ENCODE results near the gene PRKAR1B. TPM values are rescaled to one million over a fixed set of nuclear protein-coding genes. Genes with fewer than 3 reads are reported as not detected.
"Not testable (repeated sequence)": the region's sequence is repeated elsewhere in the genome, so short reads cannot be mapped to it uniquely, and the experiment has no call there.

Gene PRKAR1B
- total and polyA plus RNA-seq, 2 donors (not counting 1 experiment from before 2014, with no cell fraction given), result 4.5 to 8.6 TPM

DNA sequence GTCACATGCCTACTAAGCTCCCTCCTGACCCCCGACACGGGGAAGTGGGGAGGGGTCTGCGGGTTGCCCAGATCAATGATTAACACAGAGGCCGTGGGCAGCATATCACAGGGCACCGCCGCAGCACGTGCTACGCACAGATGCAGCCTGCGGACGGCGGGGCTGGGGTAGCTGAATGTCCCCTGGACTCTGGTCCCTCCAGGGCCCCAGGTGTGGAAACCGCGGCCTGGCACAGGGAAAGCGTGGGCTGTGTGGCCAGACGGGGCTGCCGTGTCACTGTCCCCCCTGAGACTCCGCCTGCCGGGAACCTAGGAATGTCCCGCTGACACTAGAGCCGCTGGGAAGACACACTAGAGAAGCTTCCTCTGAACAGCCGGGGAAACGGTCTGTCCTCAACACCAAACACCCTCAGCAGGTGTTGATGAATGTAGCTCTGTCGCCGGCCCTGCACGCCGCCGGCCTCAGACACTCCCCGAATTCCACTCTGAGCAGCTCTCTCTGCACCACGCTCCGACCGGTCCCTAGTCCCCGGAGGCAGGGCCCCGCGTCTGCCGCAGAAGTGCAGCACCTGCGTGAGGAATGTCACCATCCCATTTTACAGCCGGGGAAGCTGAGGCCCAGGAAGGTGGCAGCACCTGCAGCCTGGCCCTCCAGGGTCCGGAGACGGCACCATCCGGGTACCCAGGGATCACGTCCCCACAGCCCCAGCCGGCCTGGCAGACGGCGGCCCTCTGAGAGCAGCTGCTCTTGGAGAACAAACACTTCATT, 174.0 kb downstream of the PRKAR1B start:
- intact Hi-C loops (cut with micrococcal nuclease), result no loop called here
- CTCF ChIA-PET, result no interaction called here
- Histone ChIP-seq H3K79me2 (ENCODE audit: control insufficient read depth, insufficient read depth, low read length) (no peaks in the 10 kb centered on the region), H3K27me3 (replicated peaks in 1 of 4; ENCODE audit: control extremely low read depth in 1 of 4, control insufficient read depth in 3 of 4, insufficient read depth in 4 of 4, low read length in 3 of 4) (no peaks in the 10 kb centered on the region), H3K9ac (ENCODE audit: low read length) (no peak overlapping the region), H3K4me1 (ENCODE audit: control insufficient read depth in 2 of 2, insufficient read depth in 2 of 2, low read length in 2 of 2) (no peaks in the 10 kb centered on the region), H3K9me3 (ENCODE audit: control extremely low read depth in 1 of 3, control insufficient read depth in 2 of 3, insufficient read depth in 1 of 3, low read length in 2 of 3) (peaks cover 0 to 25% (median 0%) of the 10 kb centered on the region in 3 donors), H3K27ac (ENCODE audit: low read length in 2 of 2) (no peak overlapping the region), H3K36me3 (replicated peaks in 1 of 2; ENCODE audit: control extremely low read depth in 1 of 2, control insufficient read depth in 1 of 2, extremely low read depth in 1 of 2, insufficient read depth in 2 of 2, low read length in 1 of 2) (no peaks in the 10 kb centered on the region), H3K4me3 (ENCODE audit: control extremely low read depth in 1 of 5, extremely low read depth in 1 of 5, insufficient read depth in 1 of 5, low read depth in 2 of 5, low read length in 4 of 5) (no peak overlapping the region), H4K20me1 (ENCODE audit: control insufficient read depth, insufficient read depth, low read length, poor library complexity, severe bottlenecking) (no peaks in the 10 kb centered on the region), H3K4me2 (replicated peaks; ENCODE audit: low read depth, low read length, poor library complexity, severe bottlenecking) (no peak overlapping the region), H2AFZ (ENCODE audit: insufficient read depth, low read depth, low read length, poor library complexity, severe bottlenecking) (no peak overlapping the region)
- no peak for ATAC-seq (ENCODE audit: low read depth)
- TF ChIP-seq EZH2 (IDR thresholded peaks at IDR 0.05; ENCODE audit: borderline replicate concordance, insufficient read depth, low read depth, low read length, poor library complexity, severe bottlenecking), result no peak
- TF ChIP-seq, protein P1, sequence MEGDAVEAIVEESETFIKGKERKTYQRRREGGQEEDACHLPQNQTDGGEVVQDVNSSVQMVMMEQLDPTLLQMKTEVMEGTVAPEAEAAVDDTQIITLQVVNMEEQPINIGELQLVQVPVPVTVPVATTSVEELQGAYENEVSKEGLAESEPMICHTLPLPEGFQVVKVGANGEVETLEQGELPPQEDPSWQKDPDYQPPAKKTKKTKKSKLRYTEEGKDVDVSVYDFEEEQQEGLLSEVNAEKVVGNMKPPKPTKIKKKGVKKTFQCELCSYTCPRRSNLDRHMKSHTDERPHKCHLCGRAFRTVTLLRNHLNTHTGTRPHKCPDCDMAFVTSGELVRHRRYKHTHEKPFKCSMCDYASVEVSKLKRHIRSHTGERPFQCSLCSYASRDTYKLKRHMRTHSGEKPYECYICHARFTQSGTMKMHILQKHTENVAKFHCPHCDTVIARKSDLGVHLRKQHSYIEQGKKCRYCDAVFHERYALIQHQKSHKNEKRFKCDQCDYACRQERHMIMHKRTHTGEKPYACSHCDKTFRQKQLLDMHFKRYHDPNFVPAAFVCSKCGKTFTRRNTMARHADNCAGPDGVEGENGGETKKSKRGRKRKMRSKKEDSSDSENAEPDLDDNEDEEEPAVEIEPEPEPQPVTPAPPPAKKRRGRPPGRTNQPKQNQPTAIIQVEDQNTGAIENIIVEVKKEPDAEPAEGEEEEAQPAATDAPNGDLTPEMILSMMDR (IDR thresholded peaks at IDR 0.05), result no peak
- WGBS (ENCODE audit: insufficient coverage), result 96% methylated on average over 42 of the region's 44 CpGs
- Mint-ChIP-seq H3K27me3 (no peaks in the 10 kb centered on the region), H3K4me1 (no peaks in the 10 kb centered on the region), H3K27ac (no peak overlapping the region), H3K9me3 (ENCODE audit: insufficient read depth) (no peaks in the 10 kb centered on the region), H3K4me3 (no peak overlapping the region)
- no peak for DNase-seq
- POLR2A ChIA-PET, result no interaction called here

DNA sequence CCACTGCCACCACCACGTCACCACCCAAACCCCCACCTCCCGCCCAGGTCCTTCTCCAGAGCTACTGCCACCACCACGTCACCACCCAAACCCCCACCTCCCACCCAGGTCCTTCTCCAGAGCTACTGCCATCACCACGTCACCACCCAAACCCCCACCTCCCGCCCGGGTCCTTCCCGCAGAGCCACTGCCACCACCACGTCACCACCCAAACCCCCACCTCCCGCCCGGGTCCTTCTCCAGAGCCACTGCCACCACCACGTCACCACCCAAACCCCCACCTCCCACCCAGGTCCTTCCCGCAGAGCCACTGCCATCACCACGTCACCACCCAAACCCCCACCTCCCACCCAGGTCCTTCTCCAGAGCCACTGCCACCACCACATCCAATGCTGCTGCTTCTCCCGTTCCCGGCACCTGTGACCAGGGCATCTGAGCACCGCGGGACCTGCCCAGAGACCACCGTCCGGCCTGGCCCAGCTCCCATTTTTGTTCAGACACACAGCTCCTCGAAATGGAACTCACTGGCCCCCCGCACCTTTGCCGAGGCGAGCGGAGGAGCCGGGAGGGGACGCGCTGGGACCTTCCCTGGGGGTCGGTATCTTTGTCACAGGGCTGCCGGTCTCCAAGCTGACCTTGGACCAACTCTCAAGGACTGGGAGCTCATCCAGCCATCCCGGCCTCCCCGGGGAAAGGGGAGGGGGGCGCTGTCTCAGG, 174.8 kb downstream of the PRKAR1B start:
- H3K9me3 ChIP-seq (ENCODE audit: control extremely low read depth in 1 of 3, control insufficient read depth in 2 of 3, insufficient read depth in 1 of 3, low read length in 2 of 3), result peaks cover 0 to 24% (median 0%) of the 10 kb centered on the region in 3 donors
- CTCF ChIA-PET; POLR2A ChIA-PET; H2AFZ ChIP-seq (ENCODE audit: insufficient read depth, low read depth, low read length, poor library complexity, severe bottlenecking); H3K27me3 Mint-ChIP-seq; H3K27ac Mint-ChIP-seq; H4K20me1 ChIP-seq (ENCODE audit: control insufficient read depth, insufficient read depth, low read length, poor library complexity, severe bottlenecking); H3K4me3 ChIP-seq (ENCODE audit: control extremely low read depth in 1 of 5, extremely low read depth in 1 of 5, insufficient read depth in 1 of 5, low read depth in 2 of 5, low read length in 4 of 5); ATAC-seq (ENCODE audit: low read depth); H3K9ac ChIP-seq (ENCODE audit: low read length); H3K36me3 ChIP-seq (replicated peaks in 1 of 2; ENCODE audit: control extremely low read depth in 1 of 2, control insufficient read depth in 1 of 2, extremely low read depth in 1 of 2, insufficient read depth in 2 of 2, low read length in 1 of 2); H3K27me3 ChIP-seq (replicated peaks in 1 of 4; ENCODE audit: control extremely low read depth in 1 of 4, control insufficient read depth in 3 of 4, insufficient read depth in 4 of 4, low read length in 3 of 4); DNase-seq; H3K9me3 Mint-ChIP-seq (ENCODE audit: insufficient read depth); H3K4me1 Mint-ChIP-seq; H3K79me2 ChIP-seq (ENCODE audit: control insufficient read depth, insufficient read depth, low read length); intact Hi-C loops (cut with micrococcal nuclease); H3K4me2 ChIP-seq (replicated peaks; ENCODE audit: low read depth, low read length, poor library complexity, severe bottlenecking); H3K27ac ChIP-seq (ENCODE audit: low read length in 2 of 2); H3K4me1 ChIP-seq (ENCODE audit: control insufficient read depth in 2 of 2, insufficient read depth in 2 of 2, low read length in 2 of 2); H3K4me3 Mint-ChIP-seq: not testable (repeated sequence)
- WGBS (ENCODE audit: insufficient coverage), result 92% methylated on average over 28 of the region's 32 CpGs

DNA sequence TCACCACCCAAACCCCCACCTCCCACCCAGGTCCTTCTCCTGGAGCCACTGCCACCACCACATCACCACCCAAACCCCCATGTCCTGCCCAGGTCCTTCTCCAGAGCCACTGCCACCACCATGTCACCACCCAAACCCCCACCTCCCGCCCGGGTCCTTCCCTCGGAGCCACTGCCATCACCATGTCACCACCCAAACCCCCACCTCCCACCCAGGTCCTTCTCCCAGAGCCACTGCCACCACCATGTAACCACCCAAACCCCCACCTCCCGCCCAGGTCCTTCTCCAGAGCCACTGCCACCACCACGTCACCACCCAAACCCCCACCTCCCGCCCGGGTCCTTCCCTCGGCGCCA, 175.5 kb downstream of the PRKAR1B start:
- H3K27me3 ChIP-seq (replicated peaks in 1 of 4; ENCODE audit: control extremely low read depth in 1 of 4, control insufficient read depth in 3 of 4, insufficient read depth in 4 of 4, low read length in 3 of 4); H3K4me3 ChIP-seq (ENCODE audit: control extremely low read depth in 1 of 5, extremely low read depth in 1 of 5, insufficient read depth in 1 of 5, low read depth in 2 of 5, low read length in 4 of 5); H3K27me3 Mint-ChIP-seq; H3K4me1 Mint-ChIP-seq; H3K27ac ChIP-seq (ENCODE audit: low read length in 2 of 2); H3K4me3 Mint-ChIP-seq; POLR2A ChIA-PET; intact Hi-C loops (cut with micrococcal nuclease); CTCF ChIA-PET; H3K4me1 ChIP-seq (ENCODE audit: control insufficient read depth in 2 of 2, insufficient read depth in 2 of 2, low read length in 2 of 2); H3K9ac ChIP-seq (ENCODE audit: low read length); H3K9me3 Mint-ChIP-seq (ENCODE audit: insufficient read depth); H3K4me2 ChIP-seq (replicated peaks; ENCODE audit: low read depth, low read length, poor library complexity, severe bottlenecking); ATAC-seq (ENCODE audit: low read depth); H3K36me3 ChIP-seq (replicated peaks in 1 of 2; ENCODE audit: control extremely low read depth in 1 of 2, control insufficient read depth in 1 of 2, extremely low read depth in 1 of 2, insufficient read depth in 2 of 2, low read length in 1 of 2); DNase-seq; H2AFZ ChIP-seq (ENCODE audit: insufficient read depth, low read depth, low read length, poor library complexity, severe bottlenecking); H4K20me1 ChIP-seq (ENCODE audit: control insufficient read depth, insufficient read depth, low read length, poor library complexity, severe bottlenecking); H3K27ac Mint-ChIP-seq; H3K79me2 ChIP-seq (ENCODE audit: control insufficient read depth, insufficient read depth, low read length): not testable (repeated sequence)
- H3K9me3 ChIP-seq (ENCODE audit: control extremely low read depth in 1 of 3, control insufficient read depth in 2 of 3, insufficient read depth in 1 of 3, low read length in 2 of 3), result peaks cover 0 to 17% (median 0%) of the 10 kb centered on the region in 3 donors
- 83% methylated on average over 4 of the region's 9 CpGs for WGBS (ENCODE audit: insufficient coverage)

Data from B cell (primary cell).